CD8-positive, alpha-beta memory T cell (primary cell): ENCODE data around the gene ZNF609. TPM values are rescaled to one million over a fixed set of nuclear protein-coding genes. Genes with fewer than 3 reads are reported as not detected.
A peak's percentile ranks its signal among the peaks of the same experiment; 100 is the strongest.

ENCODE experiments used
- CTCF ChIA-PET: fragments of 350-600 bp; sonication (Branson Sonifier 250); formaldehyde crosslinking; loops from one replicate; lab custom pipeline; 2021; ENCODE audit warnings: antibody characterized with exemption; lab: Charles Lee
- POLR2A ChIA-PET: fragments of 350-600 bp; sonication (Branson Sonifier 250); formaldehyde crosslinking; loops from one replicate; lab custom pipeline; 2021; ENCODE audit warnings: antibody characterized with exemption; lab: Charles Lee
- DNase-seq, 5 donors: peaks; one replicate each; pipeline versions ENCODE4 v3.0.0 to v3.0.0-alpha.2; 2020 to 2022; ENCODE audit warnings: mixed read lengths in 1 of 5
- H3K27ac ChIP-seq: one replicate; pipeline ENCODE4 v1.7.0; 2013; ENCODE audit warnings: low read depth, mild to moderate bottlenecking, low read length, moderate library complexity
- H3K27me3 ChIP-seq: 2 replicates; pipeline ENCODE4 v1.7.0; 2013; ENCODE audit warnings: low read length, mild to moderate bottlenecking; ENCODE audit not compliant: insufficient read depth, poor library complexity, severe bottlenecking
- H3K36me3 ChIP-seq: 2 replicates; pipeline ENCODE4 v1.7.0; 2013; ENCODE audit warnings: mild to moderate bottlenecking, low read length, moderate library complexity; ENCODE audit not compliant: insufficient read depth
- H3K4me1 ChIP-seq: 2 replicates; pipeline ENCODE4 v1.7.0; 2013; ENCODE audit warnings: mild to moderate bottlenecking, low read length, moderate library complexity; ENCODE audit not compliant: insufficient read depth
- H3K4me3 ChIP-seq: 2 replicates; pipeline ENCODE4 v1.7.0; 2013; ENCODE audit warnings: mild to moderate bottlenecking, low read length
- H3K9me3 ChIP-seq: 2 replicates; pipeline ENCODE4 v1.7.0; 2013; ENCODE audit warnings: mild to moderate bottlenecking, low read length
- H3K27ac Mint-ChIP-seq, 8 donors: one replicate each; pipeline ENCODE4 v1.8.0; 2020 to 2021; ENCODE audit warnings: mixed read lengths in 8 of 8, mild to moderate bottlenecking in 6 of 8, inconsistent platforms in 3 of 8, moderate library complexity in 3 of 8
- H3K27me3 Mint-ChIP-seq, 2 donors: one replicate each; pipeline ENCODE4 v1.8.0; 2020 to 2021; ENCODE audit warnings: mixed read lengths in 2 of 2, mild to moderate bottlenecking in 1 of 2, moderate library complexity in 1 of 2
- H3K36me3 Mint-ChIP-seq, 3 donors: one replicate each; pipeline ENCODE4 v1.8.0; 2020 to 2021; ENCODE audit warnings: mixed read lengths in 3 of 3, inconsistent platforms in 1 of 3, mild to moderate bottlenecking in 1 of 3
- H3K4me1 Mint-ChIP-seq, 3 donors: one replicate each; pipeline ENCODE4 v1.8.0; 2020 to 2021; ENCODE audit warnings: mixed read lengths in 3 of 3, inconsistent platforms in 1 of 3, mild to moderate bottlenecking in 1 of 3
- H3K4me3 Mint-ChIP-seq, 7 donors: one replicate each; pipeline ENCODE4 v1.8.0; 2020 to 2021; ENCODE audit warnings: mixed read lengths in 7 of 7, mild to moderate bottlenecking in 6 of 7, moderate library complexity in 4 of 7, inconsistent platforms in 2 of 7
- H3K9me3 Mint-ChIP-seq, 5 donors: one replicate each; pipeline ENCODE4 v1.8.0; 2020 to 2022; ENCODE audit warnings: mixed read lengths in 5 of 5, mild to moderate bottlenecking in 3 of 5, moderate library complexity in 2 of 5, inconsistent platforms in 1 of 5
- polyA plus RNA-seq: library from polyadenylated mRNA; unstranded; fragments of 300-500 nt; fragmentation: Illumina TruSeq; gene quantifications from one replicate; pipeline ENCODE4 v1.2.3, GENCODE V29; 2021
- total RNA-seq, 2 experiments: library from RNA; stranded (reverse); gene quantifications; one replicate each; pipeline ENCODE4 v1.2.3, GENCODE V29; 2021

Gene ZNF609
- total and polyA plus RNA-seq, 3 experiments from 2014 or later = 10.7 to 38.9 (median 38.0) TPM

DNA sequence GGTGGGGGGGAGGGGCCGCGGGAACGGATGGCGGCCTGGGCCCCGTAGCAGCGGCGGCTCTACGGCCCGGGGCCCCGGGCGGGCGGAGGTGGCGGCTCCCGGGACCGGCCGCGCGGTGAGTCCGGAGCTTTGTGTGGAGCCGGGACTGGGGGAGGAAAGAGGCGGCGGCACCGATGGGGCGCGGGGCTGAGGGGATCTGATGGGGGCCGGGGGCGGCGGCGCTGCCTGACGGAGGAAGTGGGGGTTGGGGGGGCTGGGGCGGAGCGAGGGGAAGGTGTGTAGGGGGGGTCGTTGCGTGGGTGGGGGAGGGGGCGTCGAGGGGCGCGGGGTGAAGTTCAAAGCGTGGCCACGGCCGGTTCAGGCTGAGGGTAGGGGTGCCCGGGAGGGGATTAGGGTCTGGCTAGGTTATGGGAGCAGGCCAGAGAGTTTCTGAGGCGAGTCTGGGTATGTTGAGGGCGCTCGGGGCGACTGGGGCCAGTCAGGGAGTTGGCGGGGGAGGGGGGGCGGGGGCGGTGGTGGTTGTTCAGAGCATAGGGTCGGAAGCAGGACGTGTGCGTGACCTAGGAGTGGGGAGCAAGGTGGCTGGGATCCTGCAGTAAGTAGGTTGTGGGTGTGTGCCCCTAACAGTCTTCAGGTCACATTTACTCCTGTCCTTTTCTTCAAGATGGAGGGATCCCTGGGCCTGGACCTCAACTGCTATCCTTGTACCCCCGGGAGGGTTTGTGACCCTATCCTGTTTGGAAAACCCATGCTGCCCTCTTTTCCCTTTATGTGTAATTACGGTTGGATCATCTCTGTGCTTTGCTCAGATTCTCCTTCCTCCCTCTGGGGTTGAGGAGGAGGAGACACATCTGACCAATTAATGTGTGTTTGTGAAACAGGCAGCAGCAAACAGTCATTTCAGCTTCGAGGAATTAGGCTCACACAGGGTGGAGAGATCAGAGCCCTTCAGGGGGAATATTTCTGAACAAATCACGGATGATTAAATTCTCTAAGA lies 644 bp downstream of the ZNF609 start:
- Mint-ChIP-seq H3K27ac (peak overlapping the region; percentile 78 to 95 (median 88)), H3K4me1 (peaks cover 51 to 85% (median 63%) of the 10 kb centered on the region in 3 donors), H3K9me3 (no peaks in the 10 kb centered on the region), H3K27me3 (no peaks in the 10 kb centered on the region), H3K36me3 (peaks cover 0 to 21% (median 5%) of the 10 kb centered on the region in 3 donors), H3K4me3 (peak overlapping the region; percentile 84 to 97 (median 93))
- peak overlapping the region; percentile 62 for H3K4me3 ChIP-seq
- peak overlapping the region; percentile 49 for H3K27ac ChIP-seq
- no peaks in the 10 kb centered on the region for H3K27me3 ChIP-seq
- peaks cover 69% of the 10 kb centered on the region for H3K4me1 ChIP-seq
- ChIA-PET POLR2A (interaction anchor here (0.6 to 1.8 kb wide), 6 partner anchors 16 to 191 kb away, joined by 3 to 6 read pairs (median 4); partner anchors contain the start of gene TRIP4), CTCF (interaction anchor here (0.9 to 1.8 kb wide), 5 partner anchors 11 to 73 kb away, joined by 3 to 5 read pairs (median 3); partner anchors contain the start of gene TRIP4)
- H3K9me3 ChIP-seq = no peaks in the 10 kb centered on the region
- peak; percentile 7 to 55 (median 19) for DNase-seq
- H3K36me3 ChIP-seq = no peaks in the 10 kb centered on the region

DNA sequence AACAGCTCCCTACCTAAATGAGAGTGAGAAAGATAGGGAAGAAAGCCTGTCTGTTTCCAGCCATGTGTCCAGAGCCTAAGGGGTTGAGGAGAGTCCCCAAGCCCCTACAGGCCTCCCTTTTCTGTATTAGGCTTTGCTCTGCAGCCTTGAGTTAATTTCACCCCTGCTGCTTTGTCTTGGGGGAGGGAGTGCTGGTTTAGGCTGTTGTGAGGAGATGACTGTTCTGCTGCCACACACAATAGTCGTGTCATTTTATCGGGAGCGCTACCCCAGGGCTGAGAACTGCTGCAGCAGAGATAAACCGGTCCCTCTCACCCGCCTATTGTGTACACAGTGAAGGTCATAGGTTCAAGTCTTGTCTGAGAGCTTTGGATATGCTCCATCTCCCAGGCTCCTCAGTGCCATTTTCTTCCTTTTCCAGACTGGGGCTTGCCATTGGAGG lies 1.4 kb downstream of the ZNF609 start:
- Histone ChIP-seq H3K9me3 (no peaks in the 10 kb centered on the region), H3K27me3 (no peaks in the 10 kb centered on the region), H3K27ac (peak overlapping the region; percentile 49), H3K4me1 (peaks cover 69% of the 10 kb centered on the region), H3K4me3 (peak overlapping the region; percentile 62), H3K36me3 (no peaks in the 10 kb centered on the region)
- H3K9me3 Mint-ChIP-seq = no peaks in the 10 kb centered on the region
- DNase-seq = peak in 2 of 5 donors; percentile 1 to 37
- H3K4me1 Mint-ChIP-seq = peaks cover 54 to 85% (median 63%) of the 10 kb centered on the region in 3 donors
- peak overlapping the region; percentile 78 to 95 (median 88) for H3K27ac Mint-ChIP-seq
- H3K4me3 Mint-ChIP-seq = peak overlapping the region; percentile 84 to 97 (median 93)
- peaks cover 0 to 17% (median 4%) of the 10 kb centered on the region in 3 donors for H3K36me3 Mint-ChIP-seq
- H3K27me3 Mint-ChIP-seq = no peaks in the 10 kb centered on the region
- POLR2A ChIA-PET = interaction anchor here (0.6 to 1.8 kb wide), 4 partner anchors 15 to 190 kb away, joined by 3 to 4 read pairs (median 3); partner anchors contain the start of gene TRIP4
- CTCF ChIA-PET = interaction anchor here (1.0 to 1.8 kb wide), 3 partner anchors 10 to 35 kb away, joined by 3 to 4 read pairs (median 3); no protein-coding TSS in a partner anchor

- POLR2A ChIA-PET = interaction anchor here (1.7 to 1.8 kb wide), 2 partner anchors 32 to 41 kb away, joined by 4 to 8 read pairs; no protein-coding TSS in a partner anchor
- Mint-ChIP-seq H3K4me1 (peaks cover 59 to 85% (median 69%) of the 10 kb centered on the region in 3 donors), H3K36me3 (peaks cover 0 to 19% (median 4%) of the 10 kb centered on the region in 3 donors), H3K4me3 (peak overlapping the region; percentile 45 to 97 (median 89)), H3K27me3 (no peaks in the 10 kb centered on the region), H3K9me3 (no peaks in the 10 kb centered on the region), H3K27ac (peak overlapping the region in 1 of 8 donors; percentile 2)
- DNase-seq = no peak
- Histone ChIP-seq H3K36me3 (no peaks in the 10 kb centered on the region), H3K27me3 (no peaks in the 10 kb centered on the region), H3K27ac (no peak overlapping the region), H3K4me1 (peaks cover 68% of the 10 kb centered on the region), H3K4me3 (peak overlapping the region; percentile 62), H3K9me3 (no peaks in the 10 kb centered on the region)
- CTCF ChIA-PET = interaction anchor here (0.7 to 1.0 kb wide), 2 partner anchors 9 to 22 kb away, joined by 3 read pairs; no protein-coding TSS in a partner anchor
These were observed 2.1 kb downstream of the ZNF609 start for GRCh38 chr15:64462492-64462891.

DNA sequence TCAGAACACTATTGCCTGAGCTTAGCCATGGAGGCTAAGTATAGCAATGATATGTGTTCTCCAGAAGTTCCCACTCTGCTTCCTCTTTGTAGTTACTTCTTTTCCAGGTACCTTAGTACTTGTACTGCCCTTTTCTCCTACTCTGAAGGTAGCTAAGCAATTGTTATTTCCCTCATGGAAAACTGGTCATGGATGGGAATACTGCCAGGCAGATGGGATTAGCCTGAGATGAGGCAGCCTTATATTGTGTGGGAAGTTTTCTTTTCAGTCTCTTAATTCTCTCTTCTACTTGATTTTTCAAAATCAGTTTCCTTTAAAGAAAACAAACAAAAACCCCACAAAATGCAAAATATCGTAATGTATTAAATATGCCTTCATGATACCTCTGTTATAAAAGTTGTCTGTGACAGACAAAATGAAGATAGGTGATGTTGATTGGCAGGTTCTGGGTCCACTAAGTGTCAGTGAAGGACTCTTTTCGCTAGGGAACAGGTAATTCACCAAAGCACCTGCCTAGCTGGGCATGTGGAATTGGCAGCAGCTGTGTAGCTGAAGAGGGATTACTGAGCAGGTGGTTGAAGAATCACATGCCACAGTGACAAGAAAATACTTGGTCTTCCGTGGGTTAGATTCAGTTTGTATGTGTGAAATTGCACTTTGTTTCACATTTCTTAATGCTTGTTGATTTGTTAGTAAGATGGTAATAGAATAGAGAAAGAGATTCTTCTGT lies 4.1 kb downstream of the ZNF609 start:
- CTCF ChIA-PET = interaction anchor here (1.2 kb wide), 1 partner anchor 187 kb away, joined by 3 read pairs; no protein-coding TSS in a partner anchor
- Histone ChIP-seq H3K4me1 (peaks cover 65% of the 10 kb centered on the region), H3K27me3 (no peaks in the 10 kb centered on the region), H3K27ac (no peak overlapping the region), H3K9me3 (no peaks in the 10 kb centered on the region), H3K36me3 (no peaks in the 10 kb centered on the region), H3K4me3 (no peak overlapping the region)
- peaks cover 66 to 85% (median 73%) of the 10 kb centered on the region in 3 donors for H3K4me1 Mint-ChIP-seq
- H3K27me3 Mint-ChIP-seq = no peaks in the 10 kb centered on the region
- POLR2A ChIA-PET = interaction anchor here (1.7 kb wide), 1 partner anchor 34 kb away, joined by 8 read pairs; no protein-coding TSS in a partner anchor
- H3K27ac Mint-ChIP-seq = peak overlapping the region in 7 of 8 donors; percentile 9 to 57 (median 38)
- H3K36me3 Mint-ChIP-seq = peaks cover 0 to 30% (median 2%) of the 10 kb centered on the region in 3 donors
- DNase-seq = no peak
- no peaks in the 10 kb centered on the region for H3K9me3 Mint-ChIP-seq
- peak overlapping the region in 5 of 7 donors; percentile 0 to 43 (median 17) for H3K4me3 Mint-ChIP-seq

GRCh38 chr15:64466408-64467141 lies 6.2 kb downstream of the ZNF609 start:
- Histone ChIP-seq H3K36me3 (no peaks in the 10 kb centered on the region), H3K27me3 (no peaks in the 10 kb centered on the region), H3K4me1 (peaks cover 59% of the 10 kb centered on the region), H3K4me3 (no peak overlapping the region), H3K27ac (no peak overlapping the region), H3K9me3 (no peaks in the 10 kb centered on the region)
- no peak for DNase-seq
- Mint-ChIP-seq H3K4me3 (no peak overlapping the region), H3K27ac (peak overlapping the region in 7 of 8 donors; percentile 0 to 62 (median 22)), H3K36me3 (peaks cover 0 to 35% (median 2%) of the 10 kb centered on the region in 3 donors), H3K27me3 (no peaks in the 10 kb centered on the region), H3K9me3 (no peaks in the 10 kb centered on the region), H3K4me1 (peaks cover 54 to 83% (median 63%) of the 10 kb centered on the region in 3 donors)
- ChIA-PET POLR2A (no interaction called here), CTCF (no interaction called here)

GRCh38 chr15:64472161-64472560 lies 11.8 kb downstream of the ZNF609 start:
- Histone ChIP-seq H3K27ac (no peak overlapping the region), H3K4me1 (peaks cover 21% of the 10 kb centered on the region), H3K4me3 (no peak overlapping the region), H3K36me3 (no peaks in the 10 kb centered on the region), H3K27me3 (no peaks in the 10 kb centered on the region), H3K9me3 (no peaks in the 10 kb centered on the region)
- peaks cover 34 to 69% (median 38%) of the 10 kb centered on the region in 3 donors for H3K4me1 Mint-ChIP-seq
- CTCF ChIA-PET = interaction anchor here (1.3 kb wide), 1 partner anchor 10 kb away, joined by 3 read pairs; no protein-coding TSS in a partner anchor
- peaks cover 0 to 48% (median 4%) of the 10 kb centered on the region in 3 donors for H3K36me3 Mint-ChIP-seq
- POLR2A ChIA-PET = no interaction called here
- no peak for DNase-seq
- H3K4me3 Mint-ChIP-seq = no peak overlapping the region
- no peaks in the 10 kb centered on the region for H3K9me3 Mint-ChIP-seq
- peaks cover 0 to 1% of the 10 kb centered on the region in 2 donors for H3K27me3 Mint-ChIP-seq
- peak overlapping the region in 3 of 8 donors; percentile 15 to 22 (median 17) for H3K27ac Mint-ChIP-seq
